Fibroblast of villous mesenchyme (primary cell): Measurements from ENCODE around the gene GARIN5B. TPM values are rescaled to one million over a fixed set of nuclear protein-coding genes. Genes with fewer than 3 reads are reported as not detected.
A peak's percentile ranks its signal among the peaks of the same experiment; 100 is the strongest.

ENCODE experiments used
- DNase-seq: peaks from one replicate; pipeline ENCODE4 v3.0.0-alpha.2; 2010; ENCODE audit warnings: low read depth
- H3K4me3 ChIP-seq: 2 replicates; pipeline ENCODE4 v1.5.1; 2011; ENCODE audit warnings: low read depth, mild to moderate bottlenecking, low read length
- CTCF ChIP-seq: IDR thresholded peaks from 2 replicates; pipeline ENCODE4 v1.5.1; 2012; ENCODE audit warnings: low read depth, mild to moderate bottlenecking, low read length; ENCODE audit not compliant: insufficient read depth
- total RNA-seq: library from RNA; depleted of rRNA; stranded (reverse); fragments of >200 nt; gene quantifications from 2 replicates; pipeline ENCODE4 v1.2.3, GENCODE V29; 2012

GARIN5B gene
- total RNA-seq, 1 donor: not detected

- no peak for TF ChIP-seq CTCF
- no peak for DNase-seq
- H3K4me3 ChIP-seq: peak overlapping the region; percentile 98
These were observed 24.9 kb upstream of the GARIN5B start for GRCh38 chr19:55387736-55388497.

GRCh38 chr19:55386493-55386971 lies 23.5 kb upstream of the GARIN5B start:
- TF ChIP-seq CTCF: no peak
- no peak for DNase-seq
- peak overlapping the region; percentile 98 for H3K4me3 ChIP-seq

- TF ChIP-seq CTCF: no peak
These were observed 22.8 kb upstream of the GARIN5B start, which contains the start of gene RPL28 for GRCh38 chr19:55385724-55386492. Gene RPL28 (plus strand): TSS chr19:55385932. CDS start chr19:55386358, 426 bp downstream.

GRCh38 chr19:55384920-55385723 lies 22.1 kb upstream of the GARIN5B start:
- peak overlapping the region; percentile 98 for H3K4me3 ChIP-seq
- no peak for TF ChIP-seq CTCF
- DNase-seq: peak; percentile 96

More at GRCh38 chr19:55385724-55386492, 22.8 kb upstream of the GARIN5B start, which contains the start of gene RPL28:
- peak within 1 kb of the TSS; percentile 98 for H3K4me3 ChIP-seq
- DNase-seq: peak; percentile 98

- no peak for TF ChIP-seq CTCF
- no peak for DNase-seq
- peak within 1 kb of the TSS; percentile 98 for H3K4me3 ChIP-seq
These were observed 21.3 kb upstream of the GARIN5B start, which contains the start of gene TMEM238 for GRCh38 chr19:55384131-55384919. Gene TMEM238 (minus strand): TSS chr19:55384292. CDS start chr19:55384259, 33 bp downstream.
